H1 (cell line): ENCODE measurements around the gene CRABP2. TPM values are rescaled to one million over a fixed set of nuclear protein-coding genes. Genes with fewer than 3 reads are reported as not detected.

Source experiments
- CHD7 ChIP-seq: fragments of 300-600 bp; sonication (generic); IDR thresholded peaks from 2 replicates; pipeline ENCODE4 v1.7.1; 2012; ENCODE audit warnings: low read length, moderate library complexity, mild to moderate bottlenecking, inconsistent platforms; ENCODE audit not compliant: insufficient replicate concordance
- CTCF ChIP-seq, 3 experiments: IDR thresholded peaks; 1 replicate in 2 of 3; 2 replicates in 1 of 3; pipeline versions ENCODE4 v1.5.1 to v1.6.1; 2011; ENCODE audit warnings: low read length in 3 of 3, mild to moderate bottlenecking in 3 of 3, inconsistent platforms in 2 of 3, low read depth in 1 of 3, moderate library complexity in 1 of 3; ENCODE audit not compliant: insufficient read depth in 1 of 3; ENCODE audit errors: control extremely low read depth in 1 of 3
- EP300 ChIP-seq, 2 experiments: IDR thresholded peaks; 1 replicate in 1 of 2; 2 replicates in 1 of 2; pipeline ENCODE4 v1.6.1; 2011 to 2012; ENCODE audit warnings: low read depth in 2 of 2, low read length in 2 of 2, mild to moderate bottlenecking in 2 of 2, borderline replicate concordance in 1 of 2, inconsistent platforms in 1 of 2, moderate library complexity in 1 of 2
- NRF1 ChIP-seq: IDR thresholded peaks from 2 replicates; pipeline ENCODE4 v1.6.1; 2011; ENCODE audit warnings: mild to moderate bottlenecking, low read depth, low read length, improper control_type of control experiment
- SP2 ChIP-seq: IDR thresholded peaks from 2 replicates; pipeline ENCODE4 v1.6.1; 2012; ENCODE audit warnings: mild to moderate bottlenecking, low read length, inconsistent platforms
- USF2 ChIP-seq: IDR thresholded peaks from 2 replicates; pipeline ENCODE4 v1.6.1; 2011; ENCODE audit warnings: low read length, improper control_type of control experiment
- polyA plus RNA-seq, 7 experiments: library from polyadenylated mRNA; depleted of rRNA in 3 of 7; stranded (reverse) in 5 of 7; unstranded in 2 of 7; fragments of >200 nt in 5 of 7; fragments of 200-250 nt in 2 of 7; gene quantifications; 1 replicate in 5 of 7; 2 replicates in 1 of 7; 4 replicates in 1 of 7; pipeline versions ENCODE4 v1.2.1 to v1.2.3, GENCODE V29; 2011 to 2013; ENCODE audit warnings: missing spikeins in 2 of 7, mixed read lengths in 2 of 7
- total RNA-seq: library from RNA; stranded (reverse); fragmentation: NEBNext Ultra II Directional; extraction: Animal tissue kit (Norgen Biotek cat#: 25700); gene quantifications from 2 replicates; pipeline ENCODE4 v1.2.1, GENCODE V29; 2021

The CRABP2 gene
- total and polyA plus RNA-seq, 2 of the 8 experiments (the other 6 are each of a cell fraction or from before 2014, with no cell fraction given), result 69.2 to 119 TPM

- TF ChIP-seq CHD7 (no peak), NRF1 (no peak), SP2 (no peak), CTCF (IDR thresholded peaks at IDR 0.05; ENCODE audit: control extremely low read depth in 1 of 3, insufficient read depth in 1 of 3, low read depth in 1 of 3, low read length in 3 of 3) (peak; percentile 72 to 86 (median 81)), USF2 (no peak), EP300 (IDR thresholded peaks at IDR 0.05; ENCODE audit: borderline replicate concordance in 1 of 2, low read depth in 2 of 2, low read length in 2 of 2) (peak in 1 of 2 experiments; percentile 51; a peak in 1 of 3 replicates)
Measured at GRCh38 chr1:156705918-156706656, 704 bp upstream of the CRABP2 start (continued).
